HepG2 (cell line): ENCODE measurements around the gene S1PR2. TPM values are rescaled to one million over a fixed set of nuclear protein-coding genes. Genes with fewer than 3 reads are reported as not detected.

Experiments used
- ATF1 ChIP-seq: IDR thresholded peaks from 2 replicates; pipeline ENCODE4 v1.6.1; 2016; ENCODE audit warnings: mild to moderate bottlenecking, control low read depth
- CAMTA2 ChIP-seq: sonication (generic); formaldehyde crosslinking; IDR thresholded peaks from 2 replicates; pipeline ENCODE4 v1.4.0; 2020; ENCODE audit warnings: mild to moderate bottlenecking, missing genetic modification reagents, borderline replicate concordance
- CENPBD1 ChIP-seq: sonication (generic); formaldehyde crosslinking; IDR thresholded peaks from 2 replicates; pipeline ENCODE4 v1.8.0; 2022; ENCODE audit warnings: missing genetic modification reagents, low read depth, mild to moderate bottlenecking, borderline replicate concordance
- FOXO4 ChIP-seq: sonication (generic); formaldehyde crosslinking; conservative IDR thresholded peaks from 2 replicates; pipeline ENCODE4 v1.8.1; 2023; ENCODE audit warnings: missing genetic modification reagents
- GLMP ChIP-seq: sonication (generic); formaldehyde crosslinking; IDR thresholded peaks from 2 replicates; pipeline ENCODE4 v1.9.0; 2021; ENCODE audit warnings: missing genetic modification reagents, mild to moderate bottlenecking, borderline replicate concordance
- HINFP ChIP-seq: sonication (generic); formaldehyde crosslinking; IDR thresholded peaks from 2 replicates; pipeline ENCODE4 v1.4.0; 2020; ENCODE audit warnings: low read depth, mild to moderate bottlenecking, missing genetic modification reagents
- HOXA5 ChIP-seq: sonication (generic); formaldehyde crosslinking; IDR thresholded peaks from 2 replicates; pipeline ENCODE4 v1.4.0; 2020; ENCODE audit warnings: missing genetic modification reagents
- IKZF4 ChIP-seq: sonication (generic); formaldehyde crosslinking; IDR thresholded peaks from 2 replicates; pipeline ENCODE4 v1.5.1; 2020; ENCODE audit warnings: borderline replicate concordance, mild to moderate bottlenecking, low read depth, missing genetic modification reagents; ENCODE audit errors: not compliant biosample characterization
- IRF9 ChIP-seq: sonication (generic); formaldehyde crosslinking; IDR thresholded peaks from 2 replicates; pipeline ENCODE4 v1.8.0; 2022; ENCODE audit warnings: missing genetic modification reagents, mild to moderate bottlenecking, borderline replicate concordance
- PPARG ChIP-seq: conservative IDR thresholded peaks from 2 replicates; pipeline ENCODE4 v1.6.1; 2016; ENCODE audit warnings: missing biosample characterization, missing genetic modification reagents
- PRMT3 ChIP-seq: sonication (generic); formaldehyde crosslinking; IDR thresholded peaks from 2 replicates; pipeline ENCODE4 v1.8.1; 2022; ENCODE audit warnings: low read depth, mild to moderate bottlenecking, moderate library complexity, missing genetic modification reagents, borderline replicate concordance
- RAD21 ChIP-seq: fragments of 450-650 bp; formaldehyde crosslinking; IDR thresholded peaks from 2 replicates; pipeline ENCODE4 v1.5.0; 2020; ENCODE audit warnings: mild to moderate bottlenecking
- TBP ChIP-seq: sonication (generic); formaldehyde crosslinking; IDR thresholded peaks from 2 replicates; pipeline ENCODE4 v1.5.0; 2020; ENCODE audit warnings: missing genetic modification reagents
- ZFP82 ChIP-seq: sonication (generic); formaldehyde crosslinking; IDR thresholded peaks from 2 replicates; pipeline ENCODE4 v1.5.1; 2020; ENCODE audit warnings: mild to moderate bottlenecking, missing genetic modification reagents, borderline replicate concordance
- ZNF121 ChIP-seq: sonication (generic); formaldehyde crosslinking; IDR thresholded peaks from 2 replicates; pipeline ENCODE4 v1.5.0; 2020; ENCODE audit warnings: mild to moderate bottlenecking, missing genetic modification reagents
- ZNF124 ChIP-seq: sonication (generic); formaldehyde crosslinking; IDR thresholded peaks from 2 replicates; pipeline ENCODE4 v1.4.0; 2020; ENCODE audit warnings: missing genetic modification reagents
- ZNF20 ChIP-seq: sonication (generic); formaldehyde crosslinking; IDR thresholded peaks from 2 replicates; pipeline ENCODE4 v1.4.0; 2020; ENCODE audit warnings: mild to moderate bottlenecking, moderate library complexity, missing genetic modification reagents
- ZNF607 ChIP-seq: sonication (generic); formaldehyde crosslinking; IDR thresholded peaks from 2 replicates; pipeline ENCODE4 v1.5.1; 2020; ENCODE audit warnings: missing genetic modification reagents, mild to moderate bottlenecking, borderline replicate concordance
- ZNF639 ChIP-seq: conservative IDR thresholded peaks from 2 replicates; pipeline ENCODE4 v1.6.1; 2018; ENCODE audit warnings: missing genetic modification reagents
- ZNF879 ChIP-seq: sonication (generic); formaldehyde crosslinking; IDR thresholded peaks from 2 replicates; pipeline ENCODE4 v1.8.1; 2023; ENCODE audit warnings: missing genetic modification reagents
- ZSCAN22 ChIP-seq: sonication (generic); formaldehyde crosslinking; IDR thresholded peaks from 2 replicates; pipeline ENCODE4 v1.4.0; 2020; ENCODE audit warnings: mild to moderate bottlenecking, missing genetic modification reagents
- ZSCAN9 ChIP-seq: IDR thresholded peaks from 2 replicates; pipeline ENCODE4 v1.6.1; 2016; ENCODE audit warnings: borderline replicate concordance
- polyA plus RNA-seq, 8 experiments: library from polyadenylated mRNA; depleted of rRNA in 3 of 8; stranded (reverse) in 7 of 8; unstranded in 1 of 8; fragments of >200 nt; fragmentation: Illumina TruSeq in 4 of 8; extraction: Trizol in 4 of 8; gene quantifications; 2 replicates each; pipeline versions ENCODE4 v1.2.1 to v1.2.3, GENCODE V29; 2011 to 2016; ENCODE audit warnings: low read depth in 4 of 8, missing spikeins in 1 of 8, mixed read lengths in 1 of 8; ENCODE audit not compliant: insufficient read depth in 1 of 8
- total RNA-seq, 5 experiments: library from RNA; depleted of rRNA; stranded (reverse); fragments of >200 nt; fragmentation: Illumina TruSeq; extraction: Trizol; gene quantifications; 2 replicates each; pipeline ENCODE4 v1.2.3, GENCODE V29; 2016; ENCODE audit warnings: low read depth in 1 of 5

Gene S1PR2
- total and polyA plus RNA-seq, 2 of the 13 experiments (the other 11 are each of a cell fraction or from before 2014, with no cell fraction given) = 0.91 to 1.3 TPM

- TF ChIP-seq ZNF124 (peak; percentile 74; the same call in 1 of the 2 replicates), IKZF4 (CRISPR knock-in tag) (no peak), ZSCAN9 (CRISPR knock-in tag) (peak; percentile 97), PPARG (CRISPR knock-in tag) (peak; percentile 60; the same call in 1 of the 2 replicates), ZNF121 (CRISPR knock-in tag) (peak; percentile 74), RAD21 (CRISPR knock-in tag) (peak; percentile 36; the same call in 1 of the 2 replicates), ZNF607 (CRISPR knock-in tag) (peak; percentile 96), HINFP (CRISPR knock-in tag) (no peak), ZNF639 (peak; percentile 86; the same call in 1 of the 2 replicates), GLMP (CRISPR knock-in tag) (no peak), ATF1 (0 out of 2 replicates have a peak, but pooled peaks have one; percentile 16), TBP (CRISPR knock-in tag) (no peak), ZNF20 (peak; percentile 68; the same call in 1 of the 2 replicates), FOXO4 (CRISPR knock-in tag) (no peak), CAMTA2 (CRISPR knock-in tag) (peak; percentile 57; the same call in 1 of the 2 replicates), PRMT3 (CRISPR knock-in tag) (0 out of 2 replicates have a peak, but pooled peaks have one; percentile 68), IRF9 (CRISPR knock-in tag) (peak; percentile 87; the same call in 1 of the 2 replicates), ZNF879 (no peak; the same call in 1 of the 2 replicates), HOXA5 (CRISPR knock-in tag) (no peak), ZSCAN22 (CRISPR knock-in tag) (peak; percentile 16; the same call in 1 of the 2 replicates), ZFP82 (peak; percentile 95), CENPBD1 (CRISPR knock-in tag) (no peak)
Observed at GRCh38 chr19:10270616-10271394, 39.7 kb upstream of the S1PR2 start, which contains the start of gene ICAM1 (continued).
